ENCODE results near the gene MARK4. TPM values are rescaled to one million over a fixed set of nuclear protein-coding genes. Genes with fewer than 3 reads are reported as not detected.
A peak's percentile ranks its signal among the peaks of the same experiment; 100 is the strongest.

MARK4 gene
- total and polyA plus RNA-seq, 4 donors: 3.5 to 11.1 (median 6.1) TPM

DNA sequence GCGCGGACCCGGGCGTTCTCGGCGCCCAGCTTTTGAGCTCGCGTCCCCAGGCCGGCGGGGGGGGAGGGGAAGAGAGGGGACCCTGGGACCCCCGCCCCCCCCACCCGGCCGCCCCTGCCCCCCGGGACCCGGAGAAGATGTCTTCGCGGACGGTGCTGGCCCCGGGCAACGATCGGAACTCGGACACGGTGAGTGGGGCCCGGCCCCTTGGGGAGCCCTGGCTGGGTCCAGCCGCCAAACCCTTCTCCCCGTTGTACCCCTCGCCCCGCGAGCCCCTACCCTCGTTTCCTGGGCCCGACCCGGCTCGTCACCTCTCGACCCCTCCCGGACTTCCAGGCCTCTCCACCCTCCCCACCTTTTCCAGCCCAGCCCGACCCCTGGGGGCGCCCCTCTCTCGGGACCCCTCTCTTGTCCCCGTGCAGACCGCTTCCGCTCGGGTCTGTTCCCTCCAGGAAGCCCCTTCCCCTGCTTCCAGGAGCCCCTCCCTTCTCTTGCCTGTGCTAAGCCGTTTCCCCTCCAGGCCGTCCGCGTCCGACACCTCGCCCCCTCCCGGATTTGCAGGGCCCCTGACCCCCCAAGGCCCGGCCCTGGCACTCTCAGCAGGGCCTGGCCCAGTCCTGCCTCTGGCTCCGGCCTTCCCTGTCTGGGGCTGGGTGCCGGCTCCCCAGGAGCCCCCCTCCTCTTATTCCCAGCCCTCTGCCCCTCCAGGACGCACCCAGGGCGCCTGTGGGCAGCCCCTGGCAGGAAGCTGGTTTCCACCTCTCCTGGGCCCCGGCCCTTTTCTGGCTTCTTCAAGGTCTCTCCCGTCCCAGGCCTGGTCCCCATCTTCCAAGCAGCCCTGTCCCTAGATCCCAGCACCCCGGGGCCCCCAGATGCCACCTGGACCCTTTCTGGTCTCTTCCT, 632 bp downstream of the MARK4 start:
- Histone ChIP-seq H3K27me3 (ENCODE audit: control insufficient read depth in 4 of 4, insufficient read depth in 4 of 4, low read length in 3 of 4) (no peaks in the 10 kb centered on the region), H3K4me3 (ENCODE audit: low read depth in 1 of 3, low read length in 3 of 3) (peak overlapping the region; percentile 82 to 92 (median 90)), H3K4me1 (ENCODE audit: control insufficient read depth in 4 of 4, insufficient read depth in 4 of 4, low read length in 3 of 4) (peaks cover 3 to 44% (median 32%) of the 10 kb centered on the region in 4 donors), H3K9ac (ENCODE audit: low read depth in 1 of 2, low read length in 2 of 2) (peak overlapping the region; percentile 70 to 81), H3K9me3 (ENCODE audit: control insufficient read depth in 4 of 4, low read length in 3 of 4) (no peaks in the 10 kb centered on the region), H3K36me3 (ENCODE audit: control insufficient read depth in 4 of 4, insufficient read depth in 3 of 4, low read depth in 1 of 4, low read length in 3 of 4) (no peaks in the 10 kb centered on the region), H3K27ac (ENCODE audit: low read depth in 1 of 2, low read length in 2 of 2) (peak overlapping the region; percentile 61 to 64)
- 1% methylated on average over 57 of the region's 57 CpGs for WGBS
- DNase-seq (ENCODE audit: low spot score): no peak
- no peak for TF ChIP-seq NR2F2 (IDR thresholded peaks at IDR 0.05)
- TF ChIP-seq RAD21 (IDR thresholded peaks at IDR 0.05): peak in 1 of 2 donors; percentile 8

DNA sequence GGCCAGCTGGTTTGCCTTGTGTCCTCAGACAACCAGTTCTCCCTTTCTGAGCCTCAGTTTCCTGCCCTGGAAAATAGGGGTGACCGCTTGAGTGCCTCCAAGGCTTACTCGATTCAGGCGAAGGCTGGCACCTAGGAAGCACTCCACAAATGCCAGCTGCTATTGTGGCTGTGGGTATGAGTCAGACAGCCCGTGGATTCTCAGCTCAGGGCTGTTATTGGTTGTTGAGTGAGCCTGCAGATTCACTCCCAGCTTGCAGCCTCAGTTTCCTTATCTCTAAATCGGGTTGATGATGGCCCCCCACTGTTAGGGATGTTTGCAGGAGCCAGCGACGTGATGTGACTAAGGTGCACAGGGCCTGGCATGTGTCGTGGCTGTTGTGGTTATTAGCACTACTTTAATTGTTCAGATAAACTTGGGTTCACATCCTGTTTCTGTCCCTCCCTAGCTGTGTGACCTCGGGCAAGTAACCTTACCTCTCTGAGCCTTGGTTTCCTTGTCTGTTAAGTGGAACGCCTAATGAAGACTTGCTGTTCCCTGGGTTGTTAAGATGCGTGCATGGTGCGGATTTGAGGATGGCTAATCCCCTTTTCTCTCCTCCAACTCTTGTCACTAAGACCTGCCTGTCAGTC, 2.4 kb downstream of the MARK4 start:
- Histone ChIP-seq H3K4me3 (ENCODE audit: low read depth in 1 of 3, low read length in 3 of 3) (no peak overlapping the region), H3K9me3 (ENCODE audit: control insufficient read depth in 4 of 4, low read length in 3 of 4) (no peaks in the 10 kb centered on the region), H3K9ac (ENCODE audit: low read depth in 1 of 2, low read length in 2 of 2) (no peak overlapping the region), H3K27me3 (ENCODE audit: control insufficient read depth in 4 of 4, insufficient read depth in 4 of 4, low read length in 3 of 4) (no peaks in the 10 kb centered on the region), H3K27ac (ENCODE audit: low read depth in 1 of 2, low read length in 2 of 2) (no peak overlapping the region), H3K36me3 (ENCODE audit: control insufficient read depth in 4 of 4, insufficient read depth in 3 of 4, low read depth in 1 of 4, low read length in 3 of 4) (no peaks in the 10 kb centered on the region), H3K4me1 (ENCODE audit: control insufficient read depth in 4 of 4, insufficient read depth in 4 of 4, low read length in 3 of 4) (peaks cover 3 to 42% (median 31%) of the 10 kb centered on the region in 4 donors)
- 75% methylated on average over 12 of the region's 12 CpGs for WGBS
- TF ChIP-seq, protein P1, sequence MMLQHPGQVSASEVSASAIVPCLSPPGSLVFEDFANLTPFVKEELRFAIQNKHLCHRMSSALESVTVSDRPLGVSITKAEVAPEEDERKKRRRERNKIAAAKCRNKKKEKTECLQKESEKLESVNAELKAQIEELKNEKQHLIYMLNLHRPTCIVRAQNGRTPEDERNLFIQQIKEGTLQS (IDR thresholded peaks at IDR 0.05): no peak
- TF ChIP-seq SP1 (IDR thresholded peaks at IDR 0.05): no peak
- TF ChIP-seq, protein P2, sequence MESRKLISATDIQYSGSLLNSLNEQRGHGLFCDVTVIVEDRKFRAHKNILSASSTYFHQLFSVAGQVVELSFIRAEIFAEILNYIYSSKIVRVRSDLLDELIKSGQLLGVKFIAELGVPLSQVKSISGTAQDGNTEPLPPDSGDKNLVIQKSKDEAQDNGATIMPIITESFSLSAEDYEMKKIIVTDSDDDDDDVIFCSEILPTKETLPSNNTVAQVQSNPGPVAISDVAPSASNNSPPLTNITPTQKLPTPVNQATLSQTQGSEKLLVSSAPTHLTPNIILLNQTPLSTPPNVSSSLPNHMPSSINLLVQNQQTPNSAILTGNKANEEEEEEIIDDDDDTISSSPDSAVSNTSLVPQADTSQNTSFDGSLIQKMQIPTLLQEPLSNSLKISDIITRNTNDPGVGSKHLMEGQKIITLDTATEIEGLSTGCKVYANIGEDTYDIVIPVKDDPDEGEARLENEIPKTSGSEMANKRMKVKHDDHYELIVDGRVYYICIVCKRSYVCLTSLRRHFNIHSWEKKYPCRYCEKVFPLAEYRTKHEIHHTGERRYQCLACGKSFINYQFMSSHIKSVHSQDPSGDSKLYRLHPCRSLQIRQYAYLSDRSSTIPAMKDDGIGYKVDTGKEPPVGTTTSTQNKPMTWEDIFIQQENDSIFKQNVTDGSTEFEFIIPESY (IDR thresholded peaks at IDR 0.05): no peak
- no peak for TF ChIP-seq HNF4A (conservative IDR thresholded peaks at IDR 0.05)
- TF ChIP-seq RAD21 (IDR thresholded peaks at IDR 0.05): no peak
- TF ChIP-seq FOXA2 (IDR thresholded peaks at IDR 0.05): no peak
- no peak for TF ChIP-seq TAF1 (conservative IDR thresholded peaks at IDR 0.05)
- no peak for TF ChIP-seq NR2F2 (IDR thresholded peaks at IDR 0.05)
- TF ChIP-seq, protein P3, sequence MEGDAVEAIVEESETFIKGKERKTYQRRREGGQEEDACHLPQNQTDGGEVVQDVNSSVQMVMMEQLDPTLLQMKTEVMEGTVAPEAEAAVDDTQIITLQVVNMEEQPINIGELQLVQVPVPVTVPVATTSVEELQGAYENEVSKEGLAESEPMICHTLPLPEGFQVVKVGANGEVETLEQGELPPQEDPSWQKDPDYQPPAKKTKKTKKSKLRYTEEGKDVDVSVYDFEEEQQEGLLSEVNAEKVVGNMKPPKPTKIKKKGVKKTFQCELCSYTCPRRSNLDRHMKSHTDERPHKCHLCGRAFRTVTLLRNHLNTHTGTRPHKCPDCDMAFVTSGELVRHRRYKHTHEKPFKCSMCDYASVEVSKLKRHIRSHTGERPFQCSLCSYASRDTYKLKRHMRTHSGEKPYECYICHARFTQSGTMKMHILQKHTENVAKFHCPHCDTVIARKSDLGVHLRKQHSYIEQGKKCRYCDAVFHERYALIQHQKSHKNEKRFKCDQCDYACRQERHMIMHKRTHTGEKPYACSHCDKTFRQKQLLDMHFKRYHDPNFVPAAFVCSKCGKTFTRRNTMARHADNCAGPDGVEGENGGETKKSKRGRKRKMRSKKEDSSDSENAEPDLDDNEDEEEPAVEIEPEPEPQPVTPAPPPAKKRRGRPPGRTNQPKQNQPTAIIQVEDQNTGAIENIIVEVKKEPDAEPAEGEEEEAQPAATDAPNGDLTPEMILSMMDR (IDR thresholded peaks at IDR 0.05; ENCODE audit: low read depth, low read length, missing input control): no peak
- no peak for TF ChIP-seq RXRA (IDR thresholded peaks at IDR 0.05)
- no peak for TF ChIP-seq JUND (IDR thresholded peaks at IDR 0.05)
- no peak for TF ChIP-seq GABPA (IDR thresholded peaks at IDR 0.05 in 1 of 2, conservative IDR thresholded peaks at IDR 0.05 in 1 of 2)
- TF ChIP-seq FOXA1 (IDR thresholded peaks at IDR 0.05): no peak
- TF ChIP-seq, protein P4, sequence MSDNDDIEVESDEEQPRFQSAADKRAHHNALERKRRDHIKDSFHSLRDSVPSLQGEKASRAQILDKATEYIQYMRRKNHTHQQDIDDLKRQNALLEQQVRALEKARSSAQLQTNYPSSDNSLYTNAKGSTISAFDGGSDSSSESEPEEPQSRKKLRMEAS (IDR thresholded peaks at IDR 0.05): no peak
- TF ChIP-seq, protein P5, sequence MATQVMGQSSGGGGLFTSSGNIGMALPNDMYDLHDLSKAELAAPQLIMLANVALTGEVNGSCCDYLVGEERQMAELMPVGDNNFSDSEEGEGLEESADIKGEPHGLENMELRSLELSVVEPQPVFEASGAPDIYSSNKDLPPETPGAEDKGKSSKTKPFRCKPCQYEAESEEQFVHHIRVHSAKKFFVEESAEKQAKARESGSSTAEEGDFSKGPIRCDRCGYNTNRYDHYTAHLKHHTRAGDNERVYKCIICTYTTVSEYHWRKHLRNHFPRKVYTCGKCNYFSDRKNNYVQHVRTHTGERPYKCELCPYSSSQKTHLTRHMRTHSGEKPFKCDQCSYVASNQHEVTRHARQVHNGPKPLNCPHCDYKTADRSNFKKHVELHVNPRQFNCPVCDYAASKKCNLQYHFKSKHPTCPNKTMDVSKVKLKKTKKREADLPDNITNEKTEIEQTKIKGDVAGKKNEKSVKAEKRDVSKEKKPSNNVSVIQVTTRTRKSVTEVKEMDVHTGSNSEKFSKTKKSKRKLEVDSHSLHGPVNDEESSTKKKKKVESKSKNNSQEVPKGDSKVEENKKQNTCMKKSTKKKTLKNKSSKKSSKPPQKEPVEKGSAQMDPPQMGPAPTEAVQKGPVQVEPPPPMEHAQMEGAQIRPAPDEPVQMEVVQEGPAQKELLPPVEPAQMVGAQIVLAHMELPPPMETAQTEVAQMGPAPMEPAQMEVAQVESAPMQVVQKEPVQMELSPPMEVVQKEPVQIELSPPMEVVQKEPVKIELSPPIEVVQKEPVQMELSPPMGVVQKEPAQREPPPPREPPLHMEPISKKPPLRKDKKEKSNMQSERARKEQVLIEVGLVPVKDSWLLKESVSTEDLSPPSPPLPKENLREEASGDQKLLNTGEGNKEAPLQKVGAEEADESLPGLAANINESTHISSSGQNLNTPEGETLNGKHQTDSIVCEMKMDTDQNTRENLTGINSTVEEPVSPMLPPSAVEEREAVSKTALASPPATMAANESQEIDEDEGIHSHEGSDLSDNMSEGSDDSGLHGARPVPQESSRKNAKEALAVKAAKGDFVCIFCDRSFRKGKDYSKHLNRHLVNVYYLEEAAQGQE (IDR thresholded peaks at IDR 0.05): no peak
- TF ChIP-seq YY1 (IDR thresholded peaks at IDR 0.05): no peak
- no peak for TF ChIP-seq HNF4G (IDR thresholded peaks at IDR 0.05)
- TF ChIP-seq EGR1 (IDR thresholded peaks at IDR 0.05; ENCODE audit: low read depth in 2 of 2): no peak
- DNase-seq (ENCODE audit: low spot score): no peak

Data from liver (tissue), 9 donors.